CD4-positive, alpha-beta memory T cell (primary cell): ENCODE data around the gene ANKS6. TPM values are rescaled to one million over a fixed set of nuclear protein-coding genes. Genes with fewer than 3 reads are reported as not detected.

Source experiments
- CTCF ChIA-PET: fragments of 350-600 bp; sonication (Branson Sonifier 250); formaldehyde crosslinking; loops from one replicate; lab custom pipeline; 2021; ENCODE audit warnings: inconsistent platforms; ENCODE audit not compliant: partially characterized antibody; lab: Charles Lee
- POLR2A ChIA-PET: fragments of 350-600 bp; sonication (Branson Sonifier 250); formaldehyde crosslinking; loops from one replicate; lab custom pipeline; 2021; ENCODE audit not compliant: partially characterized antibody; lab: Charles Lee
- DNase-seq, 5 donors: peaks; one replicate each; pipeline versions ENCODE4 v3.0.0 to v3.0.0-alpha.2; 2020 to 2022; ENCODE audit warnings: mixed read lengths in 1 of 5
- H3K27ac ChIP-seq: one replicate; pipeline ENCODE4 v1.7.0; 2013; ENCODE audit warnings: low read depth, low read length
- H3K27me3 ChIP-seq: 2 replicates; pipeline ENCODE4 v1.7.0; 2013; ENCODE audit warnings: mild to moderate bottlenecking, low read length, moderate library complexity; ENCODE audit not compliant: insufficient read depth
- H3K36me3 ChIP-seq: 2 replicates; pipeline ENCODE4 v1.7.0; 2013; ENCODE audit warnings: mild to moderate bottlenecking, low read length, moderate library complexity; ENCODE audit not compliant: insufficient read depth
- H3K4me1 ChIP-seq: 2 replicates; pipeline ENCODE4 v1.7.0; 2013; ENCODE audit warnings: mild to moderate bottlenecking, low read length, moderate library complexity; ENCODE audit not compliant: insufficient read depth
- H3K4me3 ChIP-seq, 2 donors: one replicate each; pipeline ENCODE4 v1.7.0; 2013; ENCODE audit warnings: low read length in 2 of 2, mild to moderate bottlenecking in 1 of 2
- H3K9me3 ChIP-seq, 2 donors: one replicate each; pipeline ENCODE4 v1.7.0; 2013; ENCODE audit warnings: low read length in 2 of 2, control low read depth in 1 of 2; ENCODE audit not compliant: control insufficient read depth in 1 of 2
- H3K27ac Mint-ChIP-seq, 7 donors: one replicate each; pipeline ENCODE4 v1.8.0; 2020 to 2021; ENCODE audit warnings: mixed read lengths in 7 of 7, mild to moderate bottlenecking in 6 of 7, inconsistent platforms in 3 of 7, moderate library complexity in 3 of 7
- H3K27me3 Mint-ChIP-seq, 2 donors: one replicate each; pipeline ENCODE4 v1.8.0; 2020 to 2021; ENCODE audit warnings: mixed read lengths in 2 of 2
- H3K36me3 Mint-ChIP-seq, 2 donors: one replicate each; pipeline ENCODE4 v1.8.0; 2020 to 2021; ENCODE audit warnings: mixed read lengths in 2 of 2, inconsistent platforms in 1 of 2, mild to moderate bottlenecking in 1 of 2
- H3K4me1 Mint-ChIP-seq, 4 donors: one replicate each; pipeline ENCODE4 v1.8.0; 2020 to 2021; ENCODE audit warnings: mixed read lengths in 4 of 4, mild to moderate bottlenecking in 1 of 4
- H3K4me3 Mint-ChIP-seq, 8 donors: one replicate each; pipeline ENCODE4 v1.8.0; 2020 to 2021; ENCODE audit warnings: mixed read lengths in 8 of 8, mild to moderate bottlenecking in 7 of 8, moderate library complexity in 6 of 8, inconsistent platforms in 3 of 8
- H3K9me3 Mint-ChIP-seq, 8 donors: one replicate each; pipeline ENCODE4 v1.8.0; 2020 to 2021; ENCODE audit warnings: mixed read lengths in 8 of 8, mild to moderate bottlenecking in 5 of 8, inconsistent platforms in 3 of 8, moderate library complexity in 1 of 8
- intact Hi-C: fragments of 100-400 bp; cut with micrococcal nuclease; formaldehyde crosslinking; loops from one replicate; pipeline ENCODE4 v1.15.1; 2023
- polyA plus RNA-seq, 2 donors: library from polyadenylated mRNA; unstranded; fragments of 300-500 nt; fragmentation: Illumina TruSeq; gene quantifications; one replicate each; pipeline ENCODE4 v1.2.3, GENCODE V29; 2021
- total RNA-seq, 2 experiments: library from RNA; stranded (reverse); gene quantifications; one replicate each; pipeline ENCODE4 v1.2.3, GENCODE V29; 2021

The ANKS6 gene
- total and polyA plus RNA-seq, 4 experiments from 2014 or later, result 2.5 to 12.2 (median 9.6) TPM

- Mint-ChIP-seq H3K9me3 (no peaks in the 10 kb centered on the region), H3K4me3 (no peak overlapping the region), H3K4me1 (peaks cover 0 to 3% (median under 1%) of the 10 kb centered on the region in 4 donors), H3K27ac (no peak overlapping the region), H3K36me3 (peaks cover 53 to 56% of the 10 kb centered on the region in 2 donors), H3K27me3 (no peaks in the 10 kb centered on the region)
- no peak for DNase-seq
- H3K27ac ChIP-seq, result no peak overlapping the region
- ChIA-PET CTCF (interaction anchor here (1.2 kb wide), 2 partner anchors 20 to 458 kb away, joined by 3 read pairs; no protein-coding TSS in a partner anchor), POLR2A (no interaction called here)
- no peaks in the 10 kb centered on the region for H3K4me1 ChIP-seq
- no peaks in the 10 kb centered on the region for H3K9me3 ChIP-seq
- H3K4me3 ChIP-seq, result no peak overlapping the region
- H3K27me3 ChIP-seq, result no peaks in the 10 kb centered on the region
- no peaks in the 10 kb centered on the region for H3K36me3 ChIP-seq
- intact Hi-C loops, result no loop called here
Measured at GRCh38 chr9:98772364-98773155, 23.8 kb downstream of the ANKS6 start.

DNA sequence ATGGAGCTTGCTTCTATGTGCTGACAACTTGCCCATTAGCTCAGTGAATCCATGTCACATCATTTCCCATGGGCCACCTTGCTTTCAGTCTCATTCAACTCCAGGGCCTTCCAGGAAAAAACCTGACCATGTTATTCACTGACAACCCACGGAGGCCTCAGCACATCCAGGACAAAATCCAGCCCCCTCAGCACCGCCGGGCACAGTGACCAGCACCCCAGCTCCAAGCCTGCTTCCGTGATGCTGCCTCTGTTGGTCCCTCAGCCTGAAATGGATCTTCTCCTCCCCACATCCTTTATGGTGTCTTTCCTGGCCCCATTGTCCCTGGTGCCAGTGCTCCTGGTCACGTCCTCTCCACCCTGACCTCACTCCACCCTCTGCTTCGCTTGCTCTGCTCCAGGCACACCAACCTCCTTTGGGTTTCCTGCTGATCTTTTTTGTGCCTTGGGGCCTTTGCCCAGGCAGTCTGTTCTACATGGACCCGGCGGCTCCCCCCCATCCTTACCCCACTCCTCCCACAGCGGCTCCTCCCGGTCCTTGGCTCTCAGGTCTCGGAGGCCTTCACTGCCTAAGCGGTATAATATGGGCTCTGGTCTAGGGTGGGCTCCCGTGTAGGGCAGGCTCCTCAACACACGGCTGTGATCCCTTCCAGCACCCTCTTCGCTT is 25.0 kb downstream of the ANKS6 start:
- H3K4me3 ChIP-seq, result no peak overlapping the region
- no peak overlapping the region for H3K27ac ChIP-seq
- H3K9me3 ChIP-seq, result no peaks in the 10 kb centered on the region
- POLR2A ChIA-PET, result no interaction called here
- H3K27me3 ChIP-seq, result no peaks in the 10 kb centered on the region
- H3K36me3 ChIP-seq, result no peaks in the 10 kb centered on the region
- DNase-seq, result no peak
- intact Hi-C loops, result no loop called here
- H3K36me3 Mint-ChIP-seq, result peaks cover 63 to 64% of the 10 kb centered on the region in 2 donors
- CTCF ChIA-PET, result interaction anchor here (1.0 to 1.2 kb wide), 3 partner anchors 8 to 456 kb away, joined by 3 to 4 read pairs (median 3); no protein-coding TSS in a partner anchor
- H3K27ac Mint-ChIP-seq, result peak overlapping the region in 1 of 7 donors; percentile 24
- H3K9me3 Mint-ChIP-seq, result no peaks in the 10 kb centered on the region
- H3K4me1 Mint-ChIP-seq, result peaks cover 0 to 1% (median under 1%) of the 10 kb centered on the region in 4 donors
- no peak overlapping the region for H3K4me3 Mint-ChIP-seq
- H3K4me1 ChIP-seq, result no peaks in the 10 kb centered on the region
- H3K27me3 Mint-ChIP-seq, result no peaks in the 10 kb centered on the region

- peaks cover 0 to 2% (median 0%) of the 10 kb centered on the region in 8 donors for H3K9me3 Mint-ChIP-seq
- no peaks in the 10 kb centered on the region for H3K27me3 ChIP-seq
- H3K27ac Mint-ChIP-seq, result peak overlapping the region in 1 of 7 donors; percentile 48
- H3K27me3 Mint-ChIP-seq, result no peaks in the 10 kb centered on the region
- no peak overlapping the region for H3K4me3 ChIP-seq
- no peak overlapping the region for H3K27ac ChIP-seq
- H3K4me3 Mint-ChIP-seq, result no peak overlapping the region
- no peaks in the 10 kb centered on the region for H3K4me1 ChIP-seq
- peaks cover 60 to 69% of the 10 kb centered on the region in 2 donors for H3K36me3 Mint-ChIP-seq
- intact Hi-C loops, result no loop called here
- no peaks in the 10 kb centered on the region for H3K4me1 Mint-ChIP-seq
- ChIA-PET POLR2A (no interaction called here), CTCF (interaction anchor here (1.0 kb wide), 1 partner anchor 8 kb away, joined by 4 read pairs; no protein-coding TSS in a partner anchor)
- H3K36me3 ChIP-seq, result no peaks in the 10 kb centered on the region
- no peaks in the 10 kb centered on the region for H3K9me3 ChIP-seq
- no peak for DNase-seq
Measured at GRCh38 chr9:98770717-98771116, 25.6 kb downstream of the ANKS6 start.

DNA sequence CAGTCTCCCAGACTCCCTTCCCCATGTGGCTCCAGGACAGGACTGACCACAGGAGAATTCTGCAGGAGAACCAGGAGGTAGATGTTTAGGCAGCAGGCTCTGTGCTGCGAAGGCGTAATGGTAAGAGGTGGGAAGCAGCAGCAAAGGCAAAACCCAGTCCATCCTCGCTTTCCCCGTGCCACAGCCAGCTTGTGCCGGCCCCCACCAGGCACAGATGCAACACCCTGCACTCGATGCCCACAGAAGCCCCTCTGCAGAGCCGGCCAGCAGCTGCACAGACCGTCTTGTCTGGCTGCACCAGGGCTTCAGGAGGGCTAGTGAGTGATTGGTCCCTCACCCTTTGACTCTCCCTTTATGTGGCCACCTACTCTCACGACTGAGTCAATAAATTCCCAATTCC is 28.0 kb downstream of the ANKS6 start:
- H3K4me3 Mint-ChIP-seq, result no peak overlapping the region
- ChIA-PET CTCF (no interaction called here), POLR2A (no interaction called here)
- Histone ChIP-seq H3K27me3 (no peaks in the 10 kb centered on the region), H3K4me1 (no peaks in the 10 kb centered on the region), H3K36me3 (no peaks in the 10 kb centered on the region), H3K4me3 (no peak overlapping the region), H3K27ac (no peak overlapping the region), H3K9me3 (no peaks in the 10 kb centered on the region)
- no peaks in the 10 kb centered on the region for H3K4me1 Mint-ChIP-seq
- H3K27ac Mint-ChIP-seq, result no peak overlapping the region
- H3K27me3 Mint-ChIP-seq, result no peaks in the 10 kb centered on the region
- H3K9me3 Mint-ChIP-seq, result peaks cover 0 to 11% (median 4%) of the 10 kb centered on the region in 8 donors
- intact Hi-C loops, result loop anchor here (10.0 kb wide), 1 partner anchor 214 kb away; no protein-coding TSS in a partner anchor
- peaks cover 67 to 81% of the 10 kb centered on the region in 2 donors for H3K36me3 Mint-ChIP-seq
- no peak for DNase-seq

DNA sequence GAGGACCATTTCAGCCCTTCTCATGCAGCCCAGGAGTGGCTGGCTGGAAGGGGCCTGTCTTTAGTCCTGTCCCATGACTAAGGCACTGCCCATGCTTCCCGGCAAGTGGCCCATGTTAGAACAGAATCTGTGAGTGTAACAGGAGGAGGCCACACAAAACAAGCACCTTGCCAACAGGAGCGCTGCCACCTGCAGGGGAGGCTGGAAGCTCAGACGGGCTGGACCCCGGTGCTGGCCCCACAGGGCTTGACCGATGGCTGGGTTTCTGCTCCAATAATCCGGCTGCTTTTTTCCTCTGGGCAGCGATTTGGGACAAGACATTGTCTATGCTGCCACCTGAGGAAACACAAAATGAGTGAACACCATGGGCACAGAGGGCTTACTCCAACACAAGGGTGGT is 28.4 kb downstream of the ANKS6 start:
- Histone ChIP-seq H3K9me3 (no peaks in the 10 kb centered on the region), H3K36me3 (no peaks in the 10 kb centered on the region), H3K4me3 (no peak overlapping the region), H3K4me1 (no peaks in the 10 kb centered on the region), H3K27ac (no peak overlapping the region), H3K27me3 (no peaks in the 10 kb centered on the region)
- no peaks in the 10 kb centered on the region for H3K4me1 Mint-ChIP-seq
- no peak overlapping the region for H3K27ac Mint-ChIP-seq
- intact Hi-C loops, result loop anchor here (10.0 kb wide), 1 partner anchor 213 kb away; no protein-coding TSS in a partner anchor
- ChIA-PET CTCF (no interaction called here), POLR2A (no interaction called here)
- DNase-seq, result no peak
- no peaks in the 10 kb centered on the region for H3K27me3 Mint-ChIP-seq
- no peak overlapping the region for H3K4me3 Mint-ChIP-seq
- peaks cover 63 to 81% of the 10 kb centered on the region in 2 donors for H3K36me3 Mint-ChIP-seq
- H3K9me3 Mint-ChIP-seq, result peaks cover 0 to 11% (median 4%) of the 10 kb centered on the region in 8 donors

DNA sequence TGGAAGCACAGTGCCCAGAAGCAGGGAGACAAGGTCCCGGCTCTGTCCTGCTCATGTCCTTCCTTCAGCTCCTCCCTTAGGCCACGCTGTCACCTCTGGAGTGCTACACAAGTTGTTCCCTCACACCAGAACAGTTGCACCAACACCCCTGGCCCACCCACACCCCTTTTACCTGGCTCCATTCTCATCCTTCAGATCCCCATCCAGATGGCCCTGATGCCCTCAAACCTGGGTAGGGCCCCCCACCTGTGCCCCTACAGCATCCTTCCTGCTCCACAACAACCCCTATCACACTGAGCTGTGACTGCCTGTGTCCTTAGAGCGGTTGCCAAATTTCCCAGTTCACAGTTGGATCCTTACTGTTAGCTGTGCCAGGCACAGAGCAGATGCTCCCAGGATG is 29.2 kb downstream of the ANKS6 start:
- no peaks in the 10 kb centered on the region for H3K27me3 ChIP-seq
- no peak overlapping the region for H3K27ac ChIP-seq

DNA sequence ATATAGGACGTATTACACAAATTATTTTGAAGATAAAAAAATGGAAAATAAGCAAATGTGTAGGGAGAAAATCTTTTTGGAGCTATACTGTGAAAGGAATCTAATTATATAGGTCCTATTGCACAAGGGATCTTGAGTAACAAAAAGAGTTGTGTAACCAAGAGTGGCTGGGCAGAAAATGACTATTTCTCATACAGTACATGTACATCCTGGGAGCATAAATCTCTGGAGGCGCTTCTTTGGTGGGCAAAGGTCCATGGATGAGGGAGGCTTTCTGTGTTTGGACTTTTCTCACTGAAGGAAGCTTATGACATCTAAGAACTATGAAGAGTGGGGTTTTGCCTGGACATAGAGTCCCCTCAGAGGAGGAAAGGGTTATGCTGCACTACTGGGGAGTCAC is 29.8 kb downstream of the ANKS6 start:
- Histone ChIP-seq H3K4me3 (no peak overlapping the region), H3K9me3 (no peaks in the 10 kb centered on the region), H3K27me3 (no peaks in the 10 kb centered on the region), H3K4me1 (no peaks in the 10 kb centered on the region), H3K27ac (no peak overlapping the region), H3K36me3 (no peaks in the 10 kb centered on the region)
- ChIA-PET POLR2A (no interaction called here), CTCF (interaction anchor here (1.7 to 2.2 kb wide), 2 partner anchors 8 to 10 kb away, joined by 10 to 11 read pairs; no protein-coding TSS in a partner anchor)
- Mint-ChIP-seq H3K27me3 (no peaks in the 10 kb centered on the region), H3K9me3 (peaks cover 0 to 11% (median 4%) of the 10 kb centered on the region in 8 donors), H3K27ac (no peak overlapping the region), H3K36me3 (peaks cover 52 to 71% of the 10 kb centered on the region in 2 donors), H3K4me1 (no peaks in the 10 kb centered on the region), H3K4me3 (no peak overlapping the region)
- intact Hi-C loops, result loop anchor here (10.0 kb wide), 1 partner anchor 212 kb away; no protein-coding TSS in a partner anchor
- DNase-seq, result no peak

More for the DNA sequence above, 29.2 kb downstream of the ANKS6 start:
- H3K4me1 ChIP-seq, result no peaks in the 10 kb centered on the region
- peaks cover 58 to 77% of the 10 kb centered on the region in 2 donors for H3K36me3 Mint-ChIP-seq
- H3K27me3 Mint-ChIP-seq, result no peaks in the 10 kb centered on the region
- H3K27ac Mint-ChIP-seq, result no peak overlapping the region
- intact Hi-C loops, result loop anchor here (10.0 kb wide), 1 partner anchor 212 kb away; no protein-coding TSS in a partner anchor
- H3K9me3 ChIP-seq, result no peaks in the 10 kb centered on the region
- no peak overlapping the region for H3K4me3 Mint-ChIP-seq
- peaks cover 0 to 11% (median 4%) of the 10 kb centered on the region in 8 donors for H3K9me3 Mint-ChIP-seq
- H3K4me3 ChIP-seq, result no peak overlapping the region
- no peaks in the 10 kb centered on the region for H3K4me1 Mint-ChIP-seq
- DNase-seq, result no peak
- ChIA-PET CTCF (interaction anchor here (1.7 to 2.2 kb wide), 2 partner anchors 7 to 10 kb away, joined by 10 to 11 read pairs; no protein-coding TSS in a partner anchor), POLR2A (no interaction called here)
- H3K36me3 ChIP-seq, result no peaks in the 10 kb centered on the region
